Measurements from ENCODE around the gene CABLES1.
A peak's percentile ranks its signal among the peaks of the same experiment; 100 is the strongest.

Gene CABLES1

GRCh38 chr18:23229472-23229871 lies 94.2 kb downstream of the CABLES1 start:
- no peak overlapping the region for H3K4me3 ChIP-seq (ENCODE audit: low read depth, low read length)
- DNase-seq (ENCODE audit: low read depth), result no peak
- no peak for TF ChIP-seq CTCF (IDR thresholded peaks at IDR 0.05; ENCODE audit: low read depth, low read length, missing control alignments)

- DNase-seq (ENCODE audit: low read depth), result no peak
- H3K4me3 ChIP-seq (ENCODE audit: low read depth, low read length), result no peak overlapping the region
- TF ChIP-seq CTCF (IDR thresholded peaks at IDR 0.05; ENCODE audit: low read depth, low read length, missing control alignments), result no peak
Observed at GRCh38 chr18:23230686-23231085, 95.4 kb downstream of the CABLES1 start.

- no peak for TF ChIP-seq CTCF (IDR thresholded peaks at IDR 0.05; ENCODE audit: low read depth, low read length, missing control alignments)
- peak; percentile 97 for DNase-seq (ENCODE audit: low read depth)
- H3K4me3 ChIP-seq (ENCODE audit: low read depth, low read length), result no peak overlapping the region
Observed at GRCh38 chr18:23231340-23232021, 96.2 kb downstream of the CABLES1 start.

GRCh38 chr18:23232331-23232730 lies 97.0 kb downstream of the CABLES1 start:
- DNase-seq (ENCODE audit: low read depth), result no peak
- no peak overlapping the region for H3K4me3 ChIP-seq (ENCODE audit: low read depth, low read length)
- TF ChIP-seq CTCF (IDR thresholded peaks at IDR 0.05; ENCODE audit: low read depth, low read length, missing control alignments), result no peak

- DNase-seq (ENCODE audit: low read depth), result no peak
- no peak overlapping the region for H3K4me3 ChIP-seq (ENCODE audit: low read depth, low read length)
- no peak for TF ChIP-seq CTCF (IDR thresholded peaks at IDR 0.05; ENCODE audit: low read depth, low read length, missing control alignments)
Observed at GRCh38 chr18:23234619-23235018, 99.3 kb downstream of the CABLES1 start.

GRCh38 chr18:23235336-23235735 lies 100.1 kb downstream of the CABLES1 start:
- no peak for TF ChIP-seq CTCF (IDR thresholded peaks at IDR 0.05; ENCODE audit: low read depth, low read length, missing control alignments)
- no peak overlapping the region for H3K4me3 ChIP-seq (ENCODE audit: low read depth, low read length)
- DNase-seq (ENCODE audit: low read depth), result no peak

GRCh38 chr18:23235860-23236259 lies 100.6 kb downstream of the CABLES1 start:
- no peak for TF ChIP-seq CTCF (IDR thresholded peaks at IDR 0.05; ENCODE audit: low read depth, low read length, missing control alignments)
- no peak for DNase-seq (ENCODE audit: low read depth)
- H3K4me3 ChIP-seq (ENCODE audit: low read depth, low read length), result no peak overlapping the region
